Activated CD4-positive, alpha-beta T cell treated with anti-CD3 and anti-CD28 coated beads for 4 hours (primary cell): ENCODE data around the gene CEBPG.

Experiments
- DNase-seq, 2 donors: peaks; one replicate each; pipeline ENCODE4 v3.0.0-alpha.2; 2020

The CEBPG gene

DNA sequence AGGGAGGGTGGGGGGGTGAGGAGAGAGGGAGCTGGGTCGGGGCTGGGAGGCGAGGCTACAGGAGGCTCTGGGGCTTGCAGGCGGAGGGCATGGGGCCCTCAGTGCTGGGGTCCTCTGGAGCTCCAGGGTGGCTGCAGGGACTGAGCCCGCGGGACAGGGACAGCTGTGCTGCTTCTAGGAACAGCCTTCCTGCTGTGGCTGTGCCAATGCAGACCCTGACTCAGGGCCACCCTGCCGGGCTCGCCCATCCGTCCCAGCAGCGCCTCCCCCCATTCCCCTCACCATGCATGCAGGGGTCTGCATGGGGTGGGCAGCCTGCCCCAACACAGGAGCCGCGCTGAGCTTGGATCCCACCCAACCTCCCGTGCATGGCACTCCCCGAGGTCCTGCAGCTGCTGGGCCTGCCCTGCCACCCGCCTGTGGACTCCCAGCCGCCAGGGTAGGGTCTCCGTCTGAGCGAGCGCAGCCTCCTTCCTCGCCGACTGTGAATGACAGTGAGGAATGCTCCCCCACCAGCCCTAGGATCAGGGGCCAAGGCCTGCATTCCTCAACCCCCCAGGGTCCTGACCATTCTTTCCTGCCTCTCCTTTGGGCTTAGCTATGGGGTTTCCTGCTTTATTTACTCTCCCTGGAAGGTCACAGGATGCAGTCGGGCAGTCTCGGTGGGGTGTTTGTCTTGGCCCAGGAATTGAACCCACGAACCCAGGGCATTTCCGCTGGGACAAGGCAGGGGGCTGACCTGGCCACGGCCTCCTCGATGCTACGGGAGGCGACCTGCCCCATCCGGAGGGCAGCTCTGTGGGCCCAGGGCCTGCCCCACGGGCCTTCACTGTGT is 23.4 kb downstream of the CEBPG start:
- no peak for DNase-seq

DNA sequence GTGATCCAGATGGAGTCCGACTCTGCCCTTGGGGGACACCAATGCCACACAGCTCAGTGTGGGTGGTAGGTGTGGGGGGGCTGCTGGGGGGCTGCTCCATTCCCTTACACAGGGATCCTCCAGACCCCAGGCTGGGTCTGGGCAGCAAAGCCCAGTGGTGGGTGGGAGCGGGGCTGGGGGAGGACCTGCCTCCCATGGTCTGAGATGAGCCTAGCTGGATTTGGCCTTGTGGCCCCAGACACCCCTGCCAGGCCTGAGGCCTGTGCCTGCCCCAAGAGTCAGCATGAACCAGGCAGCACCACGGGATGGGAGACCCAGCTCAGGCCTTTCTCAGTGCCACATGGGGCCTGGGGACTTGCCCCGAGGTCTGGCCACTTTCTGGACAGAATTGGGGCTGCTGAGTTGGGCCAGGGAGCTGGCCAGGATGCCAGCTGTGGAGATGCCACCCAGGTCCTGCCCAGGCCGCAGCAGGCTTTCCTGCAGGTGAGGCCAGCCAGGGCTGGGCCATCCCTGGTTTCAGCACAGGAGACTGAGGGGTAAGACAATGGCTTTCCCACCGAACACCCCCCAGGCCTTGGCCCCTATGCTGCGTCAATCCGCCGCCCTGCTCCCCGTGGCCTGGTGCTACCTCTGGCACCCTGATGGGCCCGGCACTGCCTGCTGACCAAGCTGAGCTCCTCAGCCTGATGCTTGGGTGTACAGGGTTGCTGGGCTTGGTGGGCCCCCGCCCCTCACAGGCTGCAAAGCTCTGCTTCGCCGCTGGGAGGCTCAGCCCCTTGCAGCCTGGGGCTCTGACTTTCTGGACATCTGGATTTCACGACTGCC is 24.2 kb downstream of the CEBPG start:
- no peak for DNase-seq

DNA sequence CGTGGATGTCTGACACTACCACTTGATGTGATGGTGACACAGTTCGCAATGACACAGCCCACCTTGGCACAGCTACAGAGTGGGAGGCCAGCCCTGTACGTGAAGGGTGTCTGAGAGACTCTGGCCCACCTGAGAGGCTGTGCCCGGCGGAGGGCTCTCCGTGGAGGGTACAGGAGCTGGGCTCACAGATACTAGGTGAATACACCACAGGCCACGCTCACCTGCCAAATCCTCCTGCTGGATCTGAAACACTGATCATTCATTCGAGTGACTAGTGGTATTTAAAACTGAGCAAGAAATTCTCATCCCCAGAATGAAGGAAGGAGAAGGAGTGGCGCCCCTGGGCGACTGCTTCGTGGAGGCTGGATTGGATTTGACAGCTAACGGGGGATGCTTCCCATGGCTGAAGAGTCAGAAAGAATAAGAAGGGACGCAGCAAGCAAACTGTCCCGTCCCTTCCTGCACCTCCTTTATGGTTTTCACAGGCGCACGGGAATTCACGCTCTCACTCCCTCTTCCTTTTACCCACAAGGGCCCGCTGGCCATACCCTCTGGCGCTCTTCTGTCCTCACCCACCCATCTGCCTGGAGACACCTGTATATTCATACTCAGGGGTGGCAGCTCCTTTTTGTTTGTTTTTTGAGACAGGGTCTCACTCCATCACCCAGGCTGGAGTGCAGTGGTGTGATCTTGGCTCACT is 25.0 kb downstream of the CEBPG start:
- DNase-seq, result no peak

DNA sequence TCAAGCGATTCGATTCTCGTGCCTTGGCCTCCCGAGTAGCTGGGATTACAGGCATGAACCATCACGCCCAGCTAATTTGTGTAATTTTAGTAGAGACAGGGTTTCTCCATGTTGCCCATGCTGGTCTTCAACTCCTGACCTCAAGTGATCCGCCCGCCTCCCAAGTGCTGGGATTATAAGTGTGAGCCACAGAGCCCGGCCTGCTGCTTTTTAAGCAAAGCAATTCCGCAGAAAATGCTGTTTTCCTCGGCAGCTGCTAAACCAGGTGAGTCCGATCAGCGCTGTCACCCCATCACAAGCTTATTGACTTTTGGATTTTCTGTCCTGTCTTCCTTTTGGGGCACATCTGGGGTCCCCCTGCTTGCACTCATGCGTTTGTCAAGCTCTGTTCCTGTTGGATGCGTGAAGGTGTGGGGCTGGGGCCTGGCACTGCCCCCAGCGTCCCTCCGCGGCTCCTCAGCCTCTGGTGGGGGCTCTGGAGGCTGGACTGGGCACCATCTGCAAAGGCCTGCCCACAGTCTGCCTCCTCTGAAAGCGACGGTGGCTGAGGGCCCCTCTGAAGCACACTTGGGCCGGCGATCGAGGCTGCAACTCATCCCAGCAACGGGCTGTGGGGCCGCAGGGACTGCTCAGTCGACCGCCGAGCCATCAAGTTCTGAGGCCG is 25.7 kb downstream of the CEBPG start:
- no peak for DNase-seq

DNA sequence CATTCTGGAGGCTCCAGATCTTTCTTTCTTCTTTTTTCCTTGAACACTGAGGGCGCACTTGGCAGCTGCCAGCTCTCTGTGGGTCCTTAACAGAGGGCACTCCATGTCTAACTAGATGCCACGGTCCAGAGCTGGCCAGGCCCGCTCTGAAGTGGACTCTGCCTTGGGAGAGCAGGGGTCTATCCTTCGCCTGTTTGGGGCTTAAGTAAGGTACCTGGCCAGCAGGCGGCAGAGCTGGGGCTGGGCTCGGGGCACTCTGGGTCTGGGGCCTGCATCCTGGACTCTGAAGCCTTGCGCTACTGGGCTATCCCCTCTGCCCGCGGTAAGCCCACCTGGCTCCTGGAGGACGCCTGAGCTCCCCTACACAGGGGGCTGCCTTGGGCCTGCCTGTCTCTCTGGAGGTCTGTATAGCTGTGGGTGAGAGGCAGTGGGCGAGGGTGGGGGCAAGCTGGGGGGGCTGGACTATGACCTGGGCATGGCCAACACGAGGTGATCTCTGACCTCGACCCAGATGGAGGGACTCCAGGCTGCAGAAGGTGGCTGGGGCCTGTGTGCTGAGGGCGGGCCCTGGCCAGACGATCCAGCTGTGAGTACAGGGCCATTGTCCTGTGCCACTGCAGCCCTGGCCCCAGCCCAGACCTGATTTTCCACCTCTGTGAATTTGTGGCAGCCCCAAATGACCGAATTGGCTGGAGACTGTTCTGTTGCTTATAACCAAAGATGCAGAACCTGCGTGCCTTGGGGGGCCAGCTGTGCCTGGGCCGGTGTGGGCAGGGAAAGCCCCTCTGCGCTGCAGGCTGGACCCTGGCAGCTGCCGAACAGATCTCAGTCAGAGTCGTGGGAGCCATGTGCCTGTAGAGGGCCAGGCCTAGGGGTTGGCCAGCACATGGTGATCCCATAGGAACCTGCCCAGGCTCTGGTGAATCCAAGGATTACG is 26.5 kb downstream of the CEBPG start:
- DNase-seq, result no peak

DNA sequence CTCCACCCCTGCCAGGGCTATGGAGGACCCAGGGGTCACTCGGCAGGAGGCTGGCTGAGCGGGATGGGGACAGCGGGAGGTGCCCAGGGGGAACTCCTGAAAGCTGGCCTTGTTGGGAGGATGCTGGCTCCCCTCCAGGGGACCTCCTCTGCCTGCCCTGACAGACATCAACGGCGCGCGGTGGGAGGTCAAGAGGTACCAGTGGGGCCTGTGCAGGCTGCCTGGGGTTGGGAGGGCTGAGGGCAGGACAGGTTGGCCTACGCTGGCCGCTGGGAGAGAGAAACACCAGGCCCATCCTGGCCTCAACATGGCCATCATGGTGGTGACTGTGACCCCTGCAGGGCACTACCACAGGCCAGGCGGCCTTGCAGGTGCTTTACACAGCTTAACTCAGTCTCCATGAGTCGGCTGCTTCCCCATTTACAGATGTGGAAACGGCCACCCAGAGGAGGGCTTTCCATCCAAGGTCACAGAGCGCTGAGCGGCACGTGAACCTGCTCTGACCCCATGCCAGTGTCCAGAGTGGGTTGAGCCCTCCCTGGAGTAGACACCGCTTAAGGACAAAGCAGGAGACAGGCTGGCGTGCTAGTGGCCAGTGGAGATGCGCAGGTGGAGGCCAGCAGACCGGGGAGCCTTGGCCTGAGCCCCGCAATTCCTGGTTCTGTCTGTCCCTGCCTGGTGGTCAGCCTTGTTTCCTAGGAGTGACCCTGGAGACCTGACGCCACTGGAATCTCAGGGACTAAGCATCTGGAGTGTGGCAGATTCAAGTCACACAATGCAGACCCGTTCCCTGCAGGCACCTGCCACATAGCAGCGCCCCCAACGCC is 27.6 kb downstream of the CEBPG start:
- DNase-seq, result no peak

DNA sequence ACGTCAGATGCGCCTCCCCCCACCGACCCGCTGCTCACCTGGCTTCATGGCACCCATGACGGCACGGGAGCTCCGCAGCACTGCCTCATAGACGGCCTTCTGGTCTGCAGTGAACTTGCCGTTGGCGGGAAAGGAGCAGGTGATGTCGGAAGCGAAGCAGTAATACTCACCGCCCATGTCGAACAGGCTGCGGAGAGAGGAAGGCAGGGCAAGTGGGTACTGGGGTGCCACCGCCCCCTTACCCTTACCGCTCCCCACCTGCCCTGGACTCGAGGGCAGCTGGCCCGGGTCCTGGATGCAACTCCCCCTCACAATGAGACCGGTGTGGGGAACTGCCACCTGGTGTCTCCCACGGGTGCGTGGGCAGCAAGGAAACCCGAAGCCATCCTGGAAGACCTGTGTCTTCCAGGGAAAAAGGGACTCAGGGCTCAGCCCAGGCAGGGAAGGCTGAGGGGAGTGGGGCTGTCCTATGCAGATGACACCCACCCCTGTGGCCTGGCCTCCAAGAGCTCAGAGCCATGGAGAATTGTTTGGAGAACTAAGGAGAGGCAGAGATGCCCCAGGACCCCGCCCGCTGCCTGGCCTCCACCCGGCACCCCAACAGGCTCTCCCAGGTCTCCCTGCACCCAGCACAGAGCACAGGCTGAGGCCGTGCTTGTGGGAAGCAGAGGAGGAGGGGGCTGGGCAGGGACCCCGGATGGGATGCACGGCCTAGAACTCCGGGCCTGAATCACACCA is 28.3 kb downstream of the CEBPG start:
- no peak for DNase-seq

DNA sequence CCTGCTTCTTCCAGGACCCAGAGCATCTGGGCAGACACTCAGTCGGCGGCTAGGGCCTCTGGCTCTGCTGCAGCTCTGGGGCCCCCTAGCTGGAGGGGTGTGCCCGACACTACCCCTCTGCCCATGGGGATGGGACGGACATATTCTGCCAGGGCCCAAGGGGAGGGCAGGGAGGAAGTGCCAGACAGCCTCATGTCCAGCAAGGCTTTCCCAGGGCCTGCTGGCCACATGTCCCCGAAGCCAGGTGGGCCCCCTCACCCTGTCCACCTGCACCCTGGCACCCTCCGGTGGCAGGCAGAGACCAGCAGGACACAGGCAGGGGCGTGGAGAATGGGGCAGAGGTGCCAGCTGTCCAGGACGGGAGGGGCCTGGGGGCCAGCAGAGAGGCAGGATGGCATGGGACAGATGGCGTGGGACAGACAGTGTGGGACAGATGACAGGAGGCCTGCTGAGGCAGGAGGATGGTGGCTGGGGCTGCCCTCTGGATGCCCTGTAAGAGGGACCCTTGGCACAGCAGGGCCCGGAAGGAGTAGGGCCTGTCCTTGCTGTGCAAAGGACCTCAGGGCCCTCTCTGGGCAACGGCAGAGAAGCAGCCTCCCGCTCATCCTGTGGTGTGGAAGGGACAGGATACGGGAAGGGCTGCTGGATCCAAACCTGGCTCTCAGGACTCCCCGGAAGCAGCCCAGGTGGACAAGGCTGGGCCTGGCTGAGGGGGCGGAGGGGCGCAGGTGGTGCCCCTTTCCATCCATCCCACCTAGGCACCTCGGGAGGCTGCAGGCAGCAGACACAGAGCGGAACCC is 29.1 kb downstream of the CEBPG start:
- DNase-seq, result no peak

DNA sequence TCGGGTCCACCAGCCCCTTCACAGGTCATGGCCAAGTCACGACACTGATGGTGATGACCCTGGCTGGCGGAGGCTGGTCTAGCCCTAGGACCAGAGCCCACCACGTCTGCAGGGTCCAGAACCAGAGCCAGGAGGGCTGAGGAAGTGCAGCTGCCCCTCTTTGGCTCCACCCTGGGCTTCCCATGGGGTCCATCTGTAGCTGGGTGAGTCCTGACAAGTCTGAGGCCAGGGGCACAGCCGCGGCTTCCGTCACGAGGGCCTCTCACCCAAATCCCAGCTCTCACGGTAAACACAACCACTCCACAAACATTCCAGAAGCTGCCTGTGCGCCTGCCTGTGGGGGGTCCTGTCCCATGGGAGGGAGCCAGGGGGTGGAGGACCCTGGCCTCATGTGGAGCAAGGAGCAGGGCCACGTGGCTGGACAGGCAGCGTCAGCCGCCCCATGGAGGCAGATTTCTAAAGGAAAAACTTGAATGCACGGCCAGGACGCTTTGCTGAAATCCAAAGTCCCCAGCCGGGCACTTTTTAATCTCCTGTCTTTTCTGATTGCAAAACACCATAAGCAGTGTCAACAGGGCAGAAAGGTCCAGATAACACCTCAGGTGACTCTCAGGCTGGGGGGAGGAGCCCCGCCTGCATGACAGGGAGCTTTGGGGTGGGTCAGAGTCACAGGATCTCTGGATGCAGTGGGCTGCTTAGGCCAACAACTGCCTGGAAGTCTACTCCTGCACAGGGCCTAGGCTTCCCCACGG is 29.9 kb downstream of the CEBPG start:
- DNase-seq, result no peak

DNA sequence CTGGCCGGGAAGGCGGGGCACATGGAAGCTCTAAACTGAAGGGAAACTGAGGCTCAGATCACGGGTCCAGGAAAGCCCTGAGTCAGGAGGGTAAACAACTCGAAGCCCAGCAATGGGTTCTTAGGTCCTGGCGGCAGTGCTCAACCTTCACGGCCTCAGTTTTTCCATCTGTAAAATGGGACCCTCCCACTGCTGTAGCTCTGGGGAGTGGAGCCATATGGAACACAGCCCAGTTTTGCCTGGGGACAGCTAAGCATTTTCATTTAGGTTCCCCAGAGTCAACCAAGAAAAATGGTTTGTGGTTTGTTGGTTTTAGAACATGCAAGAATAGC is 30.4 kb downstream of the CEBPG start:
- no peak for DNase-seq

DNA sequence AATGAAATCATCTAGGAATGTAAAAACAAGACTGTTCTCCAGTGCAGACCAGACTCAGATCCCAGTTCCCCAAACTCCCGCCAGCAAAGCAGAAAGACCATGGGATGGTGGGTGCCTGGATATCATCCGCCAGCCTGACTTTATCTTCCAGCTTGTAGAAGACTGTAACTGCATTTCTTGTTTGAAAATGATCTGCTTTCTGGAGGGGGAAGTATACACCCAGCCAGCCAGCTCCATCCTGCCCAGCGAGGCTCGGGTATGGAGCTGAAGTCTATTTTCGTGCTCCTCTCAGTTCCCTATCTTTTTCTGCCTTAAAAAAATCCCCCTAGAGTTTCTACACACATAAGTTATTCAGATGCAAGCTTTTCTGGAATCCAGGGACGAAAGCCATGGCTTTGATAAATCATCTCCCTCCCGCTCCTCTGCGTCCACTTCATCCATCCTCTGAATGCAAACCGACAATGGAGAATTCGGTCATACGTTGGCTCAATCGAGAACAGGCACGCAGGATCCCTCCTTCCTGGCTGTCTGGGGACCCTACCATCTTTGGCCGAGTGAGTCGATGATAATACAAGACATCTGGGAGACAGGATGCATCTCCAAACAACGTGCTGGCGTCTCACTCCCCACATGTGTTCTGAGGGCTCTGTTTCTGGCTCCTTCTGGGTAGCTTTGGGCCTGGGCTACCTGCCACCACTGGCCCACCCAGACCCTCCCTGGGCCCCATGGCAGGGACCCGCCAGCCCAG is 31.2 kb downstream of the CEBPG start:
- no peak for DNase-seq

DNA sequence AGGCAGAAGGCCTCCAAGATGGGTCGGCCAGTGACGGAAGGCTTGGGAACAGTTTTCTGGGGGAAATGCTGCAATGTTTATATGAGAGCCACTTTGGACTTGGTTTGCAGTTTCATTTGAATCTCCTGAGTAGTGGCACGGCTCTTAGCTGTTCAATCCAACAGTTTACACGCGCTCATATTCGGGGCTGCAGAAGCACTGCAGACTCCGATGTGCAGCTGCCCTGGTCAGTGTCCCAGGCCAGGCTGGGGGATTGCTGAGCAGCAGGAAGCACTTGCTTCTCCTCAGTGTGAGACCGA is 31.7 kb downstream of the CEBPG start:
- DNase-seq, result no peak

DNA sequence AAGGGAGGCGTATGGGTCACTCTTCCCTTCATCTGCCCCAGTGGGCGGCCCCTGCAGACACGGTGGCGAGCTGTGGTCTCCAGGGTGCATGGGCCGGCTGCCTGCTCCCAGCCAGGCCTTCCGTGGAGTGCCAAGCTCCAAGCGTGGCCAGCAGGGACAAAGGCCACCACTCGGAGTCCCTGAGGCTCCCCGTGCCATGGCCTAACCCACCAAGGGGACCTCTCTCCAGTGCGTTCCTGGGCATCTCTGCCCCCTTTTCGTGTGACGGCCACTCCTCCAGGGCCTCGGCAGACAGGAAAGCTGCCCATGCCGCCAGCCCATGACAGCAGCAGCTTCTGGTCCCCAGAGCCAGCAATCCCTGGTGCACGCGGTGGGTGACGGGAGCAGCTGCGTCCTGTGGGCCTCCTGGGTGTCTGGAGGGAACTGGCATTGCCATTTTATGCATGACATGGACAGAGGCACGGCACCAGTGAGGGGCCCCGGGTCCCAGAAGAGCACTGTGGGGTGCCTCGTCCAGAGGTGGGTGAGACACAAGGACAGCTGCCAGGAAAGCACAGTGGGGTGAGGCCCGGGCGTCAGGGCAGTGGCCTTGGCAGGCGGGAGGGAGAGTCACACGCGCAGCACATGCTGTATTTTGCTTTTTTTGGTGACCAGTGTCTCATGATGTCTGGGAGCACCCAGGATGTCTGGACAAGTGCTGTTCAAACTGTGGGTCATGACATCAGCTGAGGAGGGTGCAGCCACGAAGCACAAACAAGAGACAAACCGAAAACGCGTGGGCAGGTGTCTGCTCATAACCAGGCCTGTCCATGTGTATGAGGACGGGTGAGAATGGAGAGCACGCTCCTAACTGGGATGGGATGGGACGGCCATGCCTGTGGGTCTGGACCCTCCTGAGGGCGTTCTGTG is 32.3 kb downstream of the CEBPG start:
- no peak for DNase-seq

DNA sequence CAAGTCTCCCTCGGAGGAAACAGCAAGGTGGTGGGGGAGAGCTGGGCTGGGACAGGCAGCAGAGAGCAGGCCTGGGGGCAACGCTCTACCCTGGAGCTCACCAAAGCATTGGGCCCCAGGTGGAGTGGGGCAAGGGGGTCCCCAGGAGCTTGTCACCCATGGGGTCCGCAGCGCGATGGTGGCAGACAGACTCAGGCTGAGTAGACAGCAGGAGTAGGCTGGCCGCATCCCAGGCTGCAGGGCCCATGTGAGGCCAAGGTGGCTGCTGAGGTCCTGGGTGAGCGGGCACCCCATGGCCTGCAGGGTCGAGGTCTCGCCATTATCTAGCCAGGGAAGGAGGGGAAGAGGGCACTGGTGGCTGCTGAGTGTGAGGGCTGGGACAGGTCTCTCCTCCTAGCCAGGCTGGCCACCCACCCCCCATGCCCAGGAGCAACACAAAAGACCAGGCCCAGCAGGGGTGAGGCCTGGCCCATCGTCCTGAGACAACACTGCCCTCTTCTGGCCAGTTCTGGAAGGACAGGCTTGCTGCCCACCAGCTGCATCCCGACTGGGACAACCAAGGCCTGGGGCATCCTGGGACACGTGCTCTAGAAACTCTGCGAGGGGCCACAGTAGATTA is 33.1 kb downstream of the CEBPG start:
- DNase-seq, result peak; percentile 60 to 80

DNA sequence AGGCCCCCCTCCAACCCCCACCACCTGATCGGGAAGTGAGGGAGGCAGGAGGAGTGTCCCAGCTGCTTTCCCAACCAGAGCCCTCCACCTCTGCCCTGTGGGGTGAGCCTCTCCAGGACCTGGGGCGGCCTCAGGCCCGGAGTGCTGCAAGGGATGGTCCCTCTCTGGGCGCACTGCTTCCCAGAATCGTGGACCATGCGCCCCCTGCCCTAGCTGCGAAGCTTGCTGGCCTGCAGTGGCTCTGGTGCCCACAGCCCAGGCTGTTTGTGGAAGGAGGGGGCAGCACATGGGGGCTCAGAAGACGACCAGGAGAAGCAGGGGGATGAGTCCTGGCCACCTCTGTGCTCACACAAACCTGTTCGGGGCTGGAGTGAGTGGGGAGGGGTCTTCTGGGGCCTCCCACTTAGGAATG is 33.6 kb downstream of the CEBPG start:
- DNase-seq, result no peak

DNA sequence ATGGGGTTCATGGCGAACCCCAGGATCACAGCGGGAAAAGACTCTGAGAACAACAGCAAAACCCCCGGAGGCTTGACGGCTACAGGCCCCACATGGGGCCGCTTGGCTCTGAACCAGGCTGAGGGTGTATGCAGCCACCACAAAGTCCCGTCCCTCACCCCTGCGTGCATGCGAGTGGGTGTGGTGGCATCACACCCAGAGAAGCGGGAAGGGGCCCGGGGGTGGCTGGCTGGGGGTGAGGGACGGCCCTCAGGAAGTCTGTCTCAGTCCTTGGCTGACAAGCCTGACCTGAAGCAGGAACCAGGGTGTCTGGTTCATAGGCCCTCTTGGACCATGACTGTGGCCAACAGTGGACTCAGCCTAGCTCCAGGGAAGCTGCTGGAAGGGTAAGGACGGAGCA is 34.2 kb downstream of the CEBPG start:
- DNase-seq, result no peak

DNA sequence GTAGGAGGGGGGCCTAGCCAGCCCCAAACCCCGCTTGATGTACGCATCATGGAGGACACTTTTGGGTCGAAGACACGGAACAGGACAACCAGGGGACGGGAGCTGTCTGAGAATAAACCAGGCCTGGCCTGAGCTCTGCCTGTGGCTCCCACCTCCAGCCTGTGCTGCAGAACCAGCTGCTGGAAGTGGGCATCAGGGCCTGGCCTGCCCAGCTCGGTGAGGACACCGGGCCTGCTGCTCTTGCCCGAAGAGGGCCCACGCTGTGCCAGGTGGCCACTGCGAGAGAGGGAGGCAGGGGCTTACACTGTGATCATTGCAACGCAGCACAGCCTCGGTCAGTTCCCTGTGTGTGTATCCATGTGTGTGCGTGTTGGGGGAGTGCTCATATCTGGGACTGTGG is 34.6 kb downstream of the CEBPG start:
- no peak for DNase-seq
